GM13977 (cell line): ENCODE results near the gene PAN3.

Source experiments
- DNase-seq: peaks from one replicate; pipeline ENCODE4 v3.0.0; 2012; ENCODE audit warnings: low spot score
- in situ Hi-C: fragments of 300-500 bp; cut with MboI; formaldehyde crosslinking; loops from one replicate; pipeline ENCODE4 v1.12.0; 2022; ENCODE audit warnings: low sequenced_read_pairs, low pct_unique_long_range_greater_than_20kb, mixed read lengths, inconsistent platforms; ENCODE audit not compliant: unreplicated experiment
- TF ChIP-seq, protein P1 (sequence below): IDR thresholded peaks from 2 replicates; pipeline ENCODE4 v1.5.1; 2012; ENCODE audit warnings: mild to moderate bottlenecking, control low read depth; ENCODE audit not compliant: insufficient read depth; ENCODE audit errors: extremely low read depth, missing control alignments

The PAN3 gene

DNA sequence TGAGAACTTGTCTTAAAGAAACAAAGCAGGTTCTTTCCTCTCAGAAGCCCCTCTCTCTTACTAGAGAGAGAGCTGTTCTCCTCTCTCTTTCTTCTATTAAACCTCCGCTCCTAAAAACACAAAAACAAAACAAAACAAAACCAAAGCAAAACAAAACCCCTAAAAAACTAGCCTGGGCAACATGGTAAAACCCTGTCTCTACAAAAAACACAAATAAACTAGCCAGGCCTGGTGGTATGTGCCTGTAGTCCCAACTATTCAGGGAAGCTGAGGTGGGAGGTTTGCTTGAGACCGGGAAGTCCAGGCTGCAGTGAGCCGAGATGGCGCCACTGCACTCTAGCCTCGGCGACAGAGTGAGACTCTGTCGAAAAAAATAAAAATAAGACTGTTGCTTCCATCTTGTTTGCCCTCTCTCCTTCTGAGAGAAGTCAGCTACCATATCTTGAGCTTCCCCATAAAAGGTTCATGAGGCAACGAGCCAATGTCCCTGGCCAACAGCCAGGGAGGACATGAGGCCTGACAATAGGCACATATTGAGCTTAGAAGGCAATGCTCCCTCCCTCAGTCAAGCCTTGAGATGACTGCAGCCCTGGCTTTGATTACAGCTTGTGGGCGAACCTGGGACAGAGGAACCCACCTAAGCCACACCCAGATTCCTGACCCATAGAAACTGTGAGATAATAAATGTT, 20.5 kb upstream of the PAN3 start:
- no peak for DNase-seq
- TF ChIP-seq, protein P1, sequence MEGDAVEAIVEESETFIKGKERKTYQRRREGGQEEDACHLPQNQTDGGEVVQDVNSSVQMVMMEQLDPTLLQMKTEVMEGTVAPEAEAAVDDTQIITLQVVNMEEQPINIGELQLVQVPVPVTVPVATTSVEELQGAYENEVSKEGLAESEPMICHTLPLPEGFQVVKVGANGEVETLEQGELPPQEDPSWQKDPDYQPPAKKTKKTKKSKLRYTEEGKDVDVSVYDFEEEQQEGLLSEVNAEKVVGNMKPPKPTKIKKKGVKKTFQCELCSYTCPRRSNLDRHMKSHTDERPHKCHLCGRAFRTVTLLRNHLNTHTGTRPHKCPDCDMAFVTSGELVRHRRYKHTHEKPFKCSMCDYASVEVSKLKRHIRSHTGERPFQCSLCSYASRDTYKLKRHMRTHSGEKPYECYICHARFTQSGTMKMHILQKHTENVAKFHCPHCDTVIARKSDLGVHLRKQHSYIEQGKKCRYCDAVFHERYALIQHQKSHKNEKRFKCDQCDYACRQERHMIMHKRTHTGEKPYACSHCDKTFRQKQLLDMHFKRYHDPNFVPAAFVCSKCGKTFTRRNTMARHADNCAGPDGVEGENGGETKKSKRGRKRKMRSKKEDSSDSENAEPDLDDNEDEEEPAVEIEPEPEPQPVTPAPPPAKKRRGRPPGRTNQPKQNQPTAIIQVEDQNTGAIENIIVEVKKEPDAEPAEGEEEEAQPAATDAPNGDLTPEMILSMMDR: no peak
- in situ Hi-C loops: no loop called here

DNA sequence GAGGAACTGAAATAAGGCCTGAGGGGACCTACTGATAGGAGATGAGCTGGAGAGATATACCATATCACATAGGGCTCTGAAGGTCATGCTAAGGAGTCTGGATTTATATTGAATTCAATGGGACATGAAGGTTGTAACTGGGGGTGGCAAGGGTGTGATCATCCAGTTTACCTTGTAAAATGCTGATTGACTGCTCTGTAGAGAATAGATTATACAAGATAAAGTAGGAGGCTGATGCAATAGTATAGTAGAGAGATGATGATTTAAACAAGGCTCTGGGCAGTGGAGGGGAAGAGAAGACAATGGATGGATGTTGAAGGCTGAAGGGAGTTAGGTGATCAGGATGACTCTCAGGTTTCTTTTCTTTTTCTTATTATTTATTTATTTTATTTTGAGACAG, 18.0 kb upstream of the PAN3 start:
- no peak for DNase-seq
- TF ChIP-seq, protein P1: no peak
- in situ Hi-C loops: no loop called here

DNA sequence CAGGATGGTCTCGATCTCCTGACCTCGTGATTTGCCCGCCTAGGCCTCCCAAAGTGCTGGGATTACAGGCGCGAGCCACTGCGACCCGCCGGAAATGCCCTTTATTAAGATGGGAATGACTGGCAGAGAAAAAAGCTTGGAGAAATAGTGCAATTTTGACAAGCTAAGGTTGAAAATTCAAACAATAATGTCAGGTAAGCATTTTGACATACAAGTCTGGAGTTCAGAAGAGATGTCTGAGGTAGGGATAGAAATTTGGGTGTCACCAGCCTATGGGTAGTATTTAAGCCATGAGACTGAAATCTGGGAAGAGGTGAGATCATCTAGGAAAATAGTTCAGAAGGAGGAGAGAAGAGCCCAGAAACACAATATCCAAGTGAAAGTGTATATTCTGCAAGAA, 17.1 kb upstream of the PAN3 start:
- in situ Hi-C loops: no loop called here
- DNase-seq: no peak
- TF ChIP-seq, protein P1: no peak

DNA sequence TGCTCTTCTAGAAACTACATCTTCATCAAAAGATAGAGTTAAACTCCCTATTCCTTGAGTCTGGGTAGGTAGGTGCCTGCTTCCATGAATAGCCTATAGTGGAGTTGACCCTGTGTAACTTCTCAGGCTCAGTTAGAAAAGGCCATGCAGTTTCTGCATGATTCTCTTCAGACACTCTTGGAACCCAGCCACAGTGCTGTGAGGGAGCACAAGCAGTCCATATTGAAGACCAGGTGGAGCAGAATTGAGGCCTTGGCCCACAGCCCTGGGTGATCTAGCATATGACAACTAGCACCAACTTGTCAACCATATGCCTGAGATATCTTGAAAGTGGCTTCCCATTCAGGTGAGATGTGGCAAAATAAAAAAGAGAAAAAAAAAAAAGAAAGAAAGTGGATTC, 10.3 kb upstream of the PAN3 start:
- in situ Hi-C loops: no loop called here
- DNase-seq: no peak
- TF ChIP-seq, protein P1: no peak

DNA sequence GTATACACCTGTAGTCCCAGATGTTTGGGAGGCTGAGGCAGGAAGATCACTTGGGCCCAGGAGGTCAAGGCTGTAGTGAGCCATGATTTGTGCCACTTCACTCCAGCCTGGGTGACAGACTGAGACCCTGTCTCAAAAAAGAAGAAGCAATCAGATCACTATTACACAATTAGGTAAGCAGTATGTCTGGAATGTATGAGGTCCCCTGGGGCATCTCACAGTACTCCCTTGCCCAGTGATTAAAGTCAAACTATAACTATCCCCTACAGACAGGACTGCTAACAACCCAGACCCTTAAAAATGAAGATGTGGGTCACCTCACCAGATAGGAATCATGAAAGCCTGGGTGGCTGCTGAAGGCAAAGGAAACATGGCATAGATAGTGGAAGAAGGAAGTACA, 9.4 kb upstream of the PAN3 start:
- in situ Hi-C loops: no loop called here

DNA sequence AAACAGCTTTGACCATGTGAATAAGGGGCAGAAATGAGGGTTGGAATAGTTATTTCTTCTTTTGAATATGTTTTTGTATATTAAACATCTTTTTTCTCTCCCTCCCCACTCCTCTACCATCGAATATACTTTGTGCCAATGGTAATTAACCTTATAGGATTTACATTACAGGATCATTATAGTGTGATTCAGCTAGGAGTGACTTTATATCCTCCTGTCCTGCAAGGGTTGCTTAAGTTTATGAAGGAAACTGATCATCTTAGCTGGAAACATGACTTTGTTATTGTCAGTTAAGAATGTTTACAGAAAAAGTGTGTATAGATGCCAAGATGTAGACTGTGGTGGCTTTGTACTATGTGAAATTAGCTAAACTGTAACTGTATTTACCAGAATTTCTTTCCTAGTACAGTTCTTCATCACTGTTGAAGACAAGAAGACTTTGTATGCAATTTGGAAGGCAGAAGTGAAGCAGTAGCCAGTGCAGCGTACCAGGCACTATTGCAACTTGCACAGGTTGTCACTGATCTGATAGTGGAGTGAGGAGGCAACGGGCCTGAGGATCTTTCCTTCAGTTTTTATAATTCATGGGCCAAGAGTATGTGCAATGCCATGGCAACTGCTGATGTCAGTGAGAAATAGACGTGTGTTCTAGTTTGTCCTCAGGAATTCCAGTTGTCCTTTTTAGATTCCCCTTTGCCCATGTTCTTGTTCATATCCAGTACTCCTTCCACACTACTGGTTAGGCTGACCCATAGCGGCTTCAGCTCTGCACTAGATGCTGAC, 8.2 kb upstream of the PAN3 start:
- TF ChIP-seq, protein P1: no peak
- DNase-seq: no peak
- in situ Hi-C loops: no loop called here

More for the DNA sequence above, 9.4 kb upstream of the PAN3 start:
- TF ChIP-seq, protein P1: no peak
- no peak for DNase-seq
